OCI-M2 (cell line): ENCODE results near the gene ZNF710.

ENCODE experiments used
- DNase-seq: peaks from one replicate; lab custom pipeline; 2025; ENCODE audit not compliant: unreplicated experiment; lab: John Stamatoyannopoulos, UW

The ZNF710 gene

DNA sequence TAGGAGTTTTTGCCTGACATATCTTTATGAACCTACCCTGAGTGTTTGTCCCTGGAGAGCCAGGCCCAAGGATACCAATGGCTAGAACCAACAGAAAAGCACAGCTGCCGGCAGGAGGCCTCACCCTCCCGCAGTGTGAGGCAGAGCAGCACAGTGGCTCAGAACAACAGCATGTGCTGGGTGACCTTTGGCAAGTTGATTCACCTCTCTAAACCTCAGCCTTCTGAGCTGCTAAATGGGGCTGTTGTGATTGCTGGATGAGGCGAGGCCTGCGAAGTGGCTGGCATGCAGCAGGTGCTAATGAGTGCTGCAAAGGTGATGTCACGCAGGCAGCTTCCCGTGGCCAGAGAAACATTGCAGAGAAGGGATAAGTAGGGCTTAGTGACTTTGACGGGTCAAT, 77.8 kb downstream of the ZNF710 start:
- DNase-seq = no peak

DNA sequence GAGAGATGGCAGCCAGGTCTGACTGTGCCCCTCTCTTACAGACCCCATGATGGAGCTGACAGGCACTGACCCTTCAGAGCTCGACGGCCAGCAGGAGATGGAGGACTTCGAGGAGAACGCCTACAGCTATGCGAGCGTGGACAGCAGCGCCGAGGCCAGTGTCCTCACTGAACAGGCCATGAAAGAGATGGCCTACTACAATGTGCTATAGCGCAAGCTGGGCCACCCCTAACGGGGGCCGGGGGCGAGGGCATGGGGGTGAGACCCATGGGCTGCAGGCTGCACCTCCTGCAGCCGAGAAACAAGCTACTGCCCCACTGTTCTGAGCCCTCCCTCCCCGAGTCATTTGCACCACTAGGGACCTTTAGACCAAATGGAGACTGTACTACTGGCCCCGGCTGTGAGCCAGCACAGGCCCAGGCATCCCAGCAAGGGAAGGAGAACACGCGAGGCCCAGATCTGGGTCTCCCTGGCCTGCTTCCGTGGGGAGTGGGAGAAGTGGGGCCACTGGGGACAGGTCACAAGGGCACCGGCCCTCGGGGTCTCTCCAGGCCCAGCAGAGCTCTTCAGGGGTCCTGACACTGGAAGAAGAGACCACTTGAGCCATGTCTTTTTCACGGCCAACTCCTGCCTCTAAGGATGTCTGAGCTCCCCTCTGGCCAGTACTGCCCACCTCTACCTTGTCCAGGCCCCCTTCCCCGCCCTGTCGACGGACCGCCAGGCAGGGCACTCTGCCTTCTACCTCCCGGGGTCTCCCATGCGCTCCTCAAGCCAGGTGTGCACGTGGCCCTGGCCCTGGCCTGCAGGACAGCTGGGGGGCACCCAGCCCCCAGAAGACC, 78.7 kb downstream of the ZNF710 start:
- DNase-seq = no peak

DNA sequence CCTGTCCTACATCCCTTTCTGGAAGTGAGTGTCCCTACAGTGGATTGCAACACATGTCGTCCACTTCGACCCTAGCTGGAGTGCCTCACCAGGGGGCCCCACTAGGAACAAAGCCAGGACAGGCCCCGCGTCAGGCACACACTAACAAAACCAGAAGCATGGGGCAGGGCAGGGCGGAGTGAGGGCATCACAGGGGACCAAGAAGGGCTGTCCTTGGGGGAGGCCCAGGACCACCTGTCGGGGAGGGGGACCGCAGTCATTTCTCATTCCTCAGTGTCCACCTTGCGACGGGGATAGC, 79.3 kb downstream of the ZNF710 start:
- DNase-seq = no peak

DNA sequence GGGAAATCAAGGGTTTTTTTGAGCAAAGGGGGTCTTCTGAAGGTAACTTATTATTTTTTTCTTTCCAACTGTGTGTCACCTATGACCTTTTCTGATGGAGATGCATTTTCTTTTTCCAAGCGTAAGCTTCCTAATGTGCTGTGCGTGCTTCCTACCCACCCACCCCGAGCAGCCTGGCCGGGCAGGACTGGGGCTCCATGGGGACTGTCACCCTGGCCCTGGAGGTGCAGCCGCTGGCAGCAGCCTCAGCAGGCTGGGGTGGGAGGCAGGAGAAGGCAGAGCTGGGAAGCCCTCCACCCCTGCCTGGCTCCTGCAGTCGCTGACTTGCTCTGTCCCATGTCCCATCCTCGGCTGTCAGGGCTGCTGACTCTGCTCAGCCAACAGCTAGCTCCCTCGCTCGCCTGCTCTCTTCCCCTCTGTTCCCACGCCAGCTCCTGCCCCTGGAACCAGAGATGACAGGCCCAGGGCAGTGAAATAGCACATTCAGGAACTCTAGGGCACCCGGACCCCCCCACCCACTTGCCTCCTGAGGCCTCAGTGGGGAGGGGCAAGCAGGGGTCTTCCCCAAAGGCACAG, 79.8 kb downstream of the ZNF710 start:
- no peak for DNase-seq

DNA sequence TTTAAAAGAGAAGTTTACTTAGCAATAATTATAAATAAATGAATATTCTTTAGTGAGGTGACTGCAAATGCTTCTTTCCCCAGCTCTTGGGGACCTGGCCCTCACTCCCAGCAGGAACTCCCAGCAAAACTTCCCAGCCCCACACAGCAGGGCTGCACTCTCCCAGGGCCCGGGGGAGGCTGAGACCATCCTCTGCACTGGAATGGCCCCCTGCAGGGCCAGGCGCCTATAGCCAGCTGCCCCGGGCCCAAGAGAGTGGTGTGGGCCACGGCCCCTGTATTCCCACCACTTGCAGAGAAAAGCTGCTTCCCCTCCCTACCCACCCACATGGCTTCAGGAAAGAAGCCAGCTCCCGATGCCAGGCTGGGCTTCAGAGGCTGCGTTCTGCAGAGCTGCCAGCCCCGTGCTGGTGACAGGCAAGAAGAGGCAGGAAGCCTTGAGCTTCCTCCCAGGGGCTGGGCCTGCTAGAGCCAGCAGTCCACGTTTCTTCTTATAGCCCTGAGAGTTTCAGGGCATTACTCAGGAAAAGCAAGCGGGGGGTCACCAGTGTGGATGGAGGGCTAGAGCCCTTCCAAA, 81.1 kb downstream of the ZNF710 start:
- no peak for DNase-seq

DNA sequence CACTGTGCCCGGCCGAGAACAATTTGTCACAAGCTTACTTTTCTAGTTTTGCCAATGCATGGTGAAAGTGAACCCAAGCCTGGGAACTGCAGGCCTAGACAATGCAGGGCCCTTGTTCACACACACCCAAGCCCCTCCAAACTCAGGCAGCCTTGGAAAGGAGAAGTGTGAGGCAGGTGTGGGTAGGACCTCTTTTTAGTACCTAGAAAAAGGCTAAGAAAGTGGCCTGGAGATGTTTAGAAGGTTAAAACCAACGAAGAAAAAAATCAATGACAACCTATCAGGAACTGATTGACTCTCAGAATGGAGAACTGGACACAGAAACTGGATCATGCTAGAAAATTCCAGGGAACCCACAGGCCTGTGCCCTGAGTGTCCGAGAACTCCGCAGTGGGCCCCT, 82.3 kb downstream of the ZNF710 start:
- DNase-seq = no peak

DNA sequence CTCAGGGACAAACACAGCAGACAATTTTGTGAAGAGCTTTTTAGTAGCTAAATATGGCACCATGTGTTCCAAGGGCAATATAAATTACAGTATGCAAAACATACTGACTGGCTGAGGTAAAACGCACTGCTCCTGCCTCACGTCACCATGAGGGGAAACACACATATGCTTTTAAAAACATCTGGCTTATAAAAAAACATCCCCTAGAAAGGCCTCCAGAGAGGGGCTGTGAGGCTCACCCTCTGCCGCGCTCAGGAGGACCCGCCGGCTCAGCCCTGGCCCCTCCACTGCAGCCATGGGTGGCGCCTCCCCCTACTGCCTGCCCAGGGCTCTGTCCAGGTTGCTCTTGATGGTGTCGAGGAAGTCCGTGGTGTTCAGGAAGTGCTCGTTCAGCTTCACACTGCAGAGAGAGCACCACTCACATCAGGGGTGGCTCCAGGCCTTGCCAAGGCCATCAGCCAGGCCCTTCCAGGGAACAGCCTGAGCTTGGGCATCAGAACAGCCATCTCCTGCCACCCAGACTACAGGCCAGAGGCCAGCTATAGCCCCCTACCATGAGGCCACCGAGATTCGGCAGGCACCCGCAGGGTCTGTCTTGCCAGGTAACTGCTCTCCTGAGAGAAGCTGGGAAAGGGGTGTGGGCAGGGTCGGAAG, 83.0 kb downstream of the ZNF710 start:
- DNase-seq = no peak

DNA sequence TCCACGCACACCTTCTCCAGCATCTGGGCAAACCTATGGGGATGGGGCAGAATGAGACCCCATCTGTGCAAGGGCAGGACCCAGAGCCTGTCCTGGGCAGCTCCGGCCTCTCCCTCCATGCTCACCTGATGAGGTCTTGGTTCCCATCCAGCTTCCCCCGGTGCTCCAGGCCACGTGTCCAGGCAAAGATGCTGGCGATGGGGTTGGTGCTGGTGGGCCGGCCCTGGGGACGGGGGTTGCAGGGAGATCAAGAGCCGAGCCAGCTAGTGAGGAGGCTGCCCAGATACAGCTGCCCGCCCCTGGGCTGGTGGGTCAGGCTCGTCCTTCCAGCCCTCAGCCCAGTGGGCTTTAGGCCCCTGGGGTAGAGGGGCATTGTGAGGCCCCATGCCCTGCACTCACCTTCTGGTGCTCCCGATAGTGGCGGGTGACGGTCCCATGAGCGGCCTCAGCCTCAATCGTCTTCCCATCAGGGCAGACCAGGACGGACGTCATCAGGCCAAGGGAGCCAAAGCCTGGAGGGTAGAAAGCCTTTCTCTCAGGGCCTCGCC, 83.8 kb downstream of the ZNF710 start:
- DNase-seq = no peak

DNA sequence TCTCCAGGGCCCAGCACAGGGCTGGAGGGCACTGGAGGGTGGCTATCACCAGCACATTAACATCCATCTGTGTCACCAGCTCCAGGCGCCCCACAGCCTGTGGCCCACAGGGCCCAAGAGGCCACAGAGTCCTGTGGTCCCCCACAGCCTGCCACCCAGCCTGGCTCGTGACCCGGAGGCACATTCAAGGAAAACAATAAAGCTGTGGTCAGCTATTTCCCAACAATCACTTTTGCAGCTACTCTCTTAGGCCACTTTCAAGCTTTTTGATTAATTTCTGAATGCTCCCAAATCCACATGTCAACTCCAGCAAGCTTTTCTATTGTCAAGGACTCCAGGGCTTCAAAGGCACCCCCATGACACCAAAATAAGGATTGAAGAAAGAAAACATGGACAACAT, 84.4 kb downstream of the ZNF710 start:
- no peak for DNase-seq

DNA sequence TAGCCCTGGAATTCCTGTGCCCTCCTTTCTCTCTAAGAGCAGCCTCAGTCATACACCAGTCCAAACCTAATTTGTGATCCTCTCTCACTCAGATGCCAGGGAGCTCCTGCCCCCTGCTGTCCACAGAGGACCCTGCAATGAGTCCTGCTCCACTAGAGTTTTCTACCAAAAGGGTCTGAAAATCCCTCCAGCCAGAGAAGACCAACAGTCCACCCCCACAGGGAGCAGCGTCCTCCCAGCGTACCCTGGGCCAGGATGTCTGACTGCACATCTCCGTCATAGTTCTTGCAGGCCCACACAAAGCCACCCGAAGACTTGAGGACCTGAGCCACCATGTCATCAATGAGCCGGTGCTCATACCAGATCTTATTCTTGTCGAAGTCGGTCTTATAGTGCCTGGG, 85.7 kb downstream of the ZNF710 start:
- DNase-seq = no peak

DNA sequence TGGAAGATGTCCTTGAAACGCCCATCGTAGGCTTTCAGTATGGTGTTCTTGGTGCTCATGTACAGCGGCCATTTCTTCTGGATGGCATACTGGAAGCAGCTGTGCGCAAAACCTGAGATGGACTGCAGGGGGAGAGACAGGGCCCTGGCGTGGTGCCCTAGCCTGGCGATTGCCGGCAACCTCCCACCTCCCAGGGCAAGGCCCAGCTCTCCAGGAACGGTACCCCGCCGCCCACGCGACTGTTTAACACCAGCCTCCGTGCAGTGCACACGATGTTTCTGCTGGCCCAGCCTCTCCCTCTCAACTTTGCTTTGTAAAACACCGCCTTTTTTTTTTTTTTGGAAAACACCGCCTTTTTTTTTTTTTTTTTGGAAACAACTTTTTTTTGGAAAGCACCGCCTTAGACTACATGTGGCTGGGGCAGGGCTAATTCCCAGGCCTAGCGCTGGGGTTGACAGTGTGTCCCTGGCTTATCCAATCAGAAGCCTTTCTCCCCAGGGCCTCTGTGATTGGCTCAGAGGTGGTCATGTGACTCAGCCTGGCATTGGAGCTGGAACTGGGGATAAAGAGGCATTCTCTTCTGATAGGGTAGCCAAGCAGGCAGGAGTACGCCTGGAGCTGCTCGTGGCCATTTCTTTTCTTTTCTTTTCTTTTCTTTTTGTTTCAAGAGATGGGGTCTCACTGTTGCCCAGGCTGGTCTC, 86.5 kb downstream of the ZNF710 start:
- DNase-seq = no peak

DNA sequence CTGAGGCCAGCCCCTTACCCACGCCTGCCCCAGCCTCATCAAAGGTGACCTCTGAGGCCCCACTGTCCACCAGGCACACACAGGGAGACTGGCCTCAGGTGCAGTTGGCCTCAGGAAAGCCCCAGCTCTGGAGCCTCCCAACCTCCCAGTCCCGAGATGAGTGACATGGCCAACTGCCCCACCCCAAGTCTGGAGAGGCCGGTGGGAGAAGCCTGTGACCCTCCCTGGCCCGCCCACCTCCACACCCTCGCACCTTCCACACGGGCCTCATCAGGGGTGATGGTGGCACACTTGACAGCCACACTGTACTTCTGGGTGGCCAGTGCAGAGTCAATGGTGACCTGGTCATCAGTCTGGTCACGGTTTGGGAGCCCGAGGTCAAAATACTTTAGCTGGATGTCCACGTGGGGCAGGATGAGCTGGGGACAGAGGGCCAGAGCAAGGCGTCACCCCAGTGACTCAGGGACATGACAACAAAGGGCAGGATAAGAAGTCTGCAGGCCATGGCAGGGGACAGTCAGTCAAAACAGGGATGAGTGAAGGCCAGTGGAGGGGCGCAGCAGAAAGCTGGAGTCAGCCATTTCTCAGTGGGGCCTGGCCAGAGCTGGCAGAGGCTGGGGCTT, 89.2 kb downstream of the ZNF710 start:
- DNase-seq = no peak

DNA sequence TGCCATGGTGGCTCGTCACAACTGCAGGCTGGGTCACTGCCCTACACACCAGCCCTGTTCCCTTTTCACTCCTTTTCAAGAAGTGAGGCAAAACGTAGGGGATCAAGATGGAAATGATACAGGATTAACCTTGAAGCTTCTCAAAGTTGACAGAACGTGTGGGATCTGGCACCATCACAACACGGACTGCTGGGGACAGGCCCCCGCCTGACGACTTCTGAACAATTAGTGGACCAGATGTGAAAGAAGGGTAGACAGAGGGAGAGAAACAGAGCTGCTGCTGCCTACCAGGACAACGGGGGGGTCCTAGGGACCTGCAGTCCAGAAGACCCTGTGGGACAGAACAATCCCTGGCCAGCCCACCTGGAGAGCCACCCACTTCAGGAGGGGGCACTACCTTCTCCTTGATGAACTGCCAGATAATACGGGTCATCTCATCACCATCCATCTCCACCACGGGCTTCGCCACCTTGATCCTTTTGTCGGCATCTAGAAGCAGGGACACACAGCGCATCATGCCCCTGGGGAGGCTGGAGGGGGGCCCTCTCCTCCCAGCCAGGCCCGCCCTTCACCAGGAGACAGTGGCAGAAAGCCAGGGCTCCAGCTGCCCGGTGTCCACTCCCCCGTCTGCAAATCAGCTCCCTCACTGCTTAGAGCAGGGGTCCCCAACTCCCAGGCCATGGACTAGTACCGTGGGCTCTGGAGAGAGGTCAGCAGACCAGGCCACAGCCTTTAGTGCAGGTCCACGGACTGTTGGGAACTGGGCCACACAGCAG, 90.2 kb downstream of the ZNF710 start:
- no peak for DNase-seq

DNA sequence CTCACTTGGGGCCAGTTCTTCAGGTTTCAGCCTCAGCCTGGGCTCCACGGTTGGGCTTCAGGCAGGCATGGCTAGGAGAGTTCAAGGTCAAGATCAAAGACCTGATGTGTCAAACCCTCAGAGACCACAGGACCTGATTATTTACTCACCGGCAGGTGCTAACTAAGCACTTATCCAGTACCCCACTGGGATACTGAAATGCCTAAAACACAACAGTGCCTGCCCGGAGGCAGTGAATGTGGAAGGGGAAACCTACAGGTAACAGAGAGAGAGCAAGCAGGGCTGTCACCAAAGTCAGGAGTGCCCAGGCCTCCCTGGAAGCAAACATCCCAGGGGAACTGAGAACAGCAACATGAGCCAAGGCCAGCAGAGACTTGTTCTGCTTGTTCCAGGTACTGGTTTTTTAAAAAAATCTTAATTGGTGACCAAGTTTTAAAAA, 94.4 kb downstream of the ZNF710 start:
- DNase-seq = no peak

DNA sequence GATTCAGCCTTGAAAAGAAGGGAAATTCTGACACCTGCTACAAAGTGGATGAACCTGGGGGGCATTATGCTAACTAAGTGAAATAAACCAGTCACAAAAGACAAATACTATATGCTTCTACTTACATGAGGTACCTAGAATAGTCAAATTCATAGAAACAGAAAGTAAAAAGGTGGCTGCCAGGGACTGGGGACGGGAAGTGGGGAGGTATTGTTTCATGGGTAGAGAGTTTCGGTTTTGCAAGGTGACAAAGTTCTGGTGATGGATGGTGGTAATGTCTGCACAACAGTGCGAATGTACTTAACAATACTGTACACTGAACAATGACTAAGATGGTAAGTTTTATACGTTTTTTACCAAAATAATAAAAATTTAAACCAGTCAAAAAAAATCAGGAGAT, 96.4 kb downstream of the ZNF710 start:
- no peak for DNase-seq

DNA sequence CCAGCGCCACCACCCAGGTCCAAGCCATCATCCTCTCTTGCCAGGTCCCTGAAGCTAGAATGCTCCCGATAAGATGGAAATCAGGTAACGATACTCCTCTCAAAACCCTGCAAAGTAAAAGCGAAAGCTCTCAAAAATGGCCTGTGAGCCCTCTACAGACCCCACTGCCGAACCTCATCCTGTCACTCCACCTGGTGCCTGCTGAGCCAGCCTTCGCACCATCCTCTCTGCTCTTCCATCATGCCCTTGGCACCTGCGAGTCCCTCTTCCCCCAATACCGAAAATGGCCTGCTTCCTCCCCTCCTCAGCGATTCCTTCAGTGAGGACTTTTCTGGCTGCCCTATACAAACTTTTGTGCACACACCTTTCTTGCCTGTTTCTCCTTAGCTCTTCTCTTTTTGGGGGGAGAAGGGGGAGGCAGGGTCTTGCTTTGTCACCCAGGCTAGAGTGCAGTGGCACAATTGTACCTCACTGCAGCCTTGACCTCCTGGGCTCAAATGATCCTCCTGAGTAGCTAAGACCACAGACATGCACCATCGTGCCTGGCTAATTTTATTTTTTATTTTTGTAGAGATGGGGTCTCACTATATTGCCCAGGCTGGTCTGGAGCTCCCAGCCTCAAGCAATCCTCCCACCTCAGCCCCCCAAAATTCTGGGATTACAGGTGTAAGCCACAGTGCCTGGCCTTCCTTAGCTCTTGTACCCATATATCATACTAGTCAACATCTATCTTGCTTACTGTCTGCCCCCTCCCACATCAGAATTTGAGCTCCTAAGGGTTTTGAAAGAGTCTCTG, 98.1 kb downstream of the ZNF710 start:
- DNase-seq = no peak

DNA sequence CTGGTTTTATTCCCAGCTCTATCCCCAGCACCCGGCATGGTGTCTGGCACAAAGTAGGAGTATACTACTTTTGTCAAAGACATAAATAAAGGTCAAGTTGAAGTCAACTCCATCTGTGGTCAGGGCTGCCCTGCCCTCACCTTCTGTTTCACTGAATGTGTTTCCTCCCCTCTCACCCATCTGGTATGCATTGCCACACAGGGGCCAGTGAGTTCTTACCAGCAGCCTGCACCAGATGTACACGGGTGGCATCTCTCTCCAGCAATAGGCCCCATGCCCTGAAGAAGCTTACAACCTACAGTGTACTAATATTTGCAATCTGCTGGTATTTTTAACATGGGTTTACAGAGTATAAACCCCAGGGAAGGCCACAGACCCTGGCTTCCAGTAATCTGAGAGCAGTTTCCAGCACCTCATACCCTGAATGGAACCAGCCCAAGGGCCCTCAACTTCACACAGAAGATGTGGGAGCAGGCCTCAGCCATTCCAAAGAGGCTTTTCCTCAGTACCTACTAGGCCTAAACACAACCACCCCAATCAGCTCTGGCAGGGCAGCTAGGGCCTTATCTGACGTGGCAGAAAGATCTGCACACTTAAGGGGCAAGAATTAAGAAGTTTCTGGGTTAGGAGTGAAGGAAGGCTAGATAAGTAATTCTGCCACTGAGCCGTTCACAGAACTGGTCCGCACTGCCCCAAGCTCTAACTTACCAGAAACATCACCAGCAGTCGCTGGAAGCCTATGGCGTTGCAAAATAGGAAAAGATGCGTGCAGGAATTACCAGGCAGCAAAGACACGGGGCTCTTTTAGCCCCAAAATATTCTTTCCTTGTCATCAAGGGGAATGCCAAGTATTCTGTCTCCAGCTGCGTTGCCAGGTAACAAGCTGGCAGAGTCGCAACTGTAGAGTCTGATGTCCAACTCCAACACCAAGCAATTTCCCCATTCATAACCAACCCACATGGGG, 99.0 kb downstream of the ZNF710 start:
- no peak for DNase-seq
